ENCODE data around the gene ZNF292.
"Not testable (repeated sequence)": the region's sequence is repeated elsewhere in the genome, so short reads cannot be mapped to it uniquely, and the experiment has no call there.

ZNF292 gene

DNA sequence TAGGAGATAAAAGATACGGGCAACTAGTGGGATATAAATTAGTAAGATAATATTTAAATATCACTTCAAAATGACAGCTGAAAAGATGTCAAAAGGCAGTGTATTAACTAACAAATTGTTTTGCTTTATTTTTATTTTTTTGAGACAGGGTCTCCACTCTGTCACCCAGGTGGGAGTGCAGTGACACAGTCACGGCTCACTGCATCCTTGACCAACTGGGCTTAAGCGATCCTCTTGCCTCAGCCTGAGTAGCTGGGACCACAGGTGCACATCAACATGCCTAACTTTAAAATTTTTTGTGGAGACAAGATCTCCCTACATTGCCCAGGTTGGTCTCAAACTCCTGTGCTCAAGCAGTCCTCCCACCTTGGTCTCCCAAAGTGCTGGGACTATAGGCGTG lies 5.9 kb downstream of the ZNF292 start:
- DNase-seq (ENCODE audit: low read depth in 2 of 2) = no peak

DNA sequence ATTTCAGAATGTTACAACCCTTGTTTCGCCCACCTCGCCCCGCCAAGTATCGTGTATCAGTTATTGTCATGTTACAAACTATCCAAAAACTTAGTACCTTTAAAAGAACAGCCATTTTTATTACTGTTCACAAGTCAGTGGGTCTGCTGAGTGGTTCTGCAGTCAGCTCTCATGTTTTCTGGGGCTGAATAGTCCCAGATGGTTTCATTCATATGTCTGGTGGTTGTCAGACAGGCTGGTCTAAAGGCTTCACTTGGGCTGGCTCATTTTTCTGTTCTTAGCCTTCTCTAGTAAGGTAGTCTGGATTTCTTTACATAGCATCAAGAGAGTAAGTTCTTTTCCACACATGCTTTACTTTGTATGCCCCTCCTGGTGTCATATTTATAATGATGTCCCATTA lies 8.6 kb downstream of the ZNF292 start:
- DNase-seq (ENCODE audit: low read depth in 2 of 2) = no peak

- DNase-seq (ENCODE audit: low read depth in 2 of 2) = no peak
These were observed 9.1 kb downstream of the ZNF292 start for GRCh38 chr6:87164506-87164905.

DNA sequence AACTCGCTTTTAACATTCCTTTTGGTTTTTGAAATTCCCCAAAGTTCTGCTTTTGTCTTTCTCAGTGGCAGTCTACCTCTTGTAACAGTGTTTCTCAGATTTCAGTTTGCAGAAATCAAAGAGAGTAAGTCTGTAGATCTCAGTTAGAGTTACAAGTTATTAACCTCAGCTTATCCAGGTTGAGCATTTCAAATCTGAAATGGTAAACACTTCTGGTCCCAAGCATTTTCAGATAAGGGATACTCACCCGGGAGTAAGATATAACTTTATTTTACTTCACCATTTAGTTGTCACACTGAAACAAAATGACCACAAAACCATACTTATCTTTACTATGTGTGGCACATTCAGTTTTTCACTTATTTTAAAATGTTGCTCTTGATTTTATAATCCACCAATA lies 9.8 kb downstream of the ZNF292 start:
- DNase-seq (ENCODE audit: low read depth in 2 of 2) = no peak

DNA sequence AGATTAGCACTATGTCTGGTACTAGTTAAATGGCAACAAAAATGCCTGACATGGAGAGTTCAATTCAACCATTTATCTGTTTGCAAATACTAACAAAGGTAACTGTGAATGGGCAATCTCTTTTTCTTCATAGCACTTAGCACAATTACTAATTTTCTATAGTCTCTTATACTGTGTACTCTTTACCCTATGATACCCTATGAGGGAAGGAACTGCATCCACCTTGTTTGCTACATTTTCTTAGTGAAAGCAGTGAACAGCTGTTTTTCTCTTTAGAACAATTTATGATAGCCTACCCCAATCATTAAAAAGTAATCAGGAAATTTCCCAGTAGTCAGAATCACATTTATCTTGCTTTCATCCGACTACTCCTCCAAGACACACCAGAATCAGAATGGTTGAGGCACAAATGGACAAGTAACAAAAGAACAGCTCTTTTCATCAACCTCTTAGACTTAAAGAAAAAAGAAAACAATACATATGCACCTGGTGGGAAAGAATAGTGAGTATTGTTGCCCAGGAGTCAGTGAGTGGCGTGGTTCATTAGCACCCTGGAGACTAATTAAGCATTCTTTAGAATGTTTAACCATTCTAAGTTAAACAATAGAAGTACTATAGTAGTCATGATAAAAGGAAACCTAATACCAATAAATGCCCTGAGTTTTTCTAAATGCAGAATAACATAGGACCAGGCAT lies 16.7 kb downstream of the ZNF292 start:
- no peak for DNase-seq (ENCODE audit: low read depth in 2 of 2)

DNA sequence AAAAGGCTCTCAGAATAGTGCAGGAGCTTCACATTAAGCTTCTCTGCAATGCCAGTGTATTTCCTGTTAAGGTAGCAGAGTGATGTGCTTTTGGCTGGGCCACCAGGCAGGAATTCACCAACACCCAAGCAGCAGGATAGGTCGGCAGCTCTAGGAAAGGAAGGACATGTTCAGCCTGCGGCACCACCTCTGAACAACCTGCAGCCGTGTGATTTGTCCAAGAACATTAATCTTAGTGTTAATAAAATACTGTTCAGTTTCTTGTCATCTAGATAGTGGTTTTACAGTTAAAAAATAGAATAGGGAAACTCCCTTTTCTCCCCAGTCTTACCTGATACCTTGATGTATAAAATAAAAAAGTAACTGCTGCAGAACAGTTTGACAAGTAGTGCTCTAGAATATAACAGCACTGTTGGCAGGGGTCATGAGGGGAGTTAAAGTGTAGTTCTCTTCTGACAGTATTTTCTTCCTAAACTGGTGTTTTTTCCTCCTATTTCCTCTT lies 18.8 kb downstream of the ZNF292 start:
- DNase-seq (ENCODE audit: low read depth in 2 of 2) = no peak

DNA sequence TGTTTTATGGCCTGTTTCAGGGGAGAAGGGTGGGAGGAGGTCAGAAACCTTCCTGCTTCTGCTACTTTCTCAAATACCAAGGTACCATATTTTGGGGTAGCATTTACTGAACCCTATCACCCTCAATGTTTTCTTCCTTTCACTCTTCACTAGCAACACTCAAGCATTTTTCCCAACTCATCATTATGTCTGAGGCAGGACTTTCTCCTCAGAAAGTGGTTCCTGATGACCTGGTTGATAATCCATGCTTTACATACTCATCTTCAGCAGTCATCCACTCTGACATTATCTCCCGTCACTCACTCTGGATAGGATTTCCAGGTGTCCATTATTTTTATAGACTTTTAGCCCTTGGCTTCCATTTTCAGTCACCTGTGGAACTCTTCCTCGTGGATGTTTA lies 21.1 kb downstream of the ZNF292 start:
- DNase-seq (ENCODE audit: low read depth in 2 of 2) = no peak

DNA sequence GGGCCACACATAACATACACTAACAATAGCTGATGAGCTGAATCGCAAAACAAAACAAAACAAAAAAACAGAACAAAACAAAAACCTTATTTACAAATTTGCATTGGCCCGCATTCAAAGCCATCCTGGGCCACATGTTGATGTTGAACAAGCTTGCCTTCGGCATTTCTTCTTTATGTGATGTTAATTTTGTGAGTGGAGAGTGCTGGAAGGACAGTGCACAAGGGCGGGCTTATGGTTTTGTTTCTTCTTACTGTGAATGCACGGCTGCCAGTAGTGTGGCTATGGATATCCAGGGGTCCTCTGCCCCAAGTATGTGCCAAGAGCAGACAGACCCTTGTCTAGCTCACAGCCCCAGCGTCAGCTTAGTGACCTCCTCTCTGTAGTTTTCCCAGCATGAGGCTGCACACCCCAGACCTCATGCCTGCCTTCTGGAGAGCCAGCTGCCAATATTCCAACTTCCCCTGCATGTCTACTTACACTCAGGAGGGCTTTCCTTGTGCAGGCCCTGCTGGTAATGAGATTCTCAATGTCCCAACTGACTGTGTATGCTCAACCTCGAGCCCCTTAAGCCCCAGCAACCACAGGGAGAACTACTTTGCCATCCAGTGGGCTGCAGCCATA lies 24.9 kb downstream of the ZNF292 start:
- no peak for DNase-seq (ENCODE audit: low read depth in 2 of 2)

- no peak for DNase-seq (ENCODE audit: low read depth in 2 of 2)
These were observed 26.5 kb downstream of the ZNF292 start for GRCh38 chr6:87181903-87182302.

DNA sequence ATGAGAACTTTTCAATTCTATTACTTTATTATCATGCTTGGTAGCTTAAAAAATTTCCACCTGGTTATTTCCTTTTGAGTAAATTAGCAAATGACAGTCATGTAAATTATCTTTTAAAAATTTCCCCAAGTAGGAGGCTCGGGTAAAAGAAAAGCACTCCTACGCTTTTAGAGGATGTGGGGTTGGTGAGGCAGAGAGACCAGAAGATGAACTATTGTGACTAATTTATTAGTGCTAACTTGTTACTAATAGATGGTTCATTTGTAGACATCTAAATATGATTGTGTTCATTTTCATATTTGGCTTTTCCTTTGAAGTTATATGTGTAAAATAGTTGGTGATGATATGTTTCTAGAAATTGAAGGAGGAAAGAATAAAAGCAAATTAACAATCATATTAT lies 27.0 kb downstream of the ZNF292 start:
- DNase-seq (ENCODE audit: low read depth in 2 of 2) = no peak

DNA sequence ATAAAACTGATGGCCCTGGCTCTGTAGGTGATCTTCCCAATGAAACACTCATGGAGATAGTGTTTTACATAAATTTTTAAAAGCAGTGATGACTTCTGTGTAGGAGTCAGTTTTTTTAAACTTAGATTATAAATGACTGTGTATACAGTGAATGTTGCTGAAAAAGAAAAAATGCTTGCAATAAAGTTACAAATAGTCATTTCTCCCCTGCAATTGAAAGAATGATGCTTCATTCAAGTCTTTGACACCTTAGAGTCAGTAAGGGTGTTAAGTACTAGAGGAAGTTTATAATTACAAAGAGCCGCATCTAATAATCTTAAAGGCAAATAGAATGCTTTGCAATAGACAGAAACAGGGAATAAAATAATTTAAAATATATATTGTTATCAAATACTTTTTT lies 27.6 kb downstream of the ZNF292 start:
- DNase-seq (ENCODE audit: low read depth in 2 of 2) = no peak

DNA sequence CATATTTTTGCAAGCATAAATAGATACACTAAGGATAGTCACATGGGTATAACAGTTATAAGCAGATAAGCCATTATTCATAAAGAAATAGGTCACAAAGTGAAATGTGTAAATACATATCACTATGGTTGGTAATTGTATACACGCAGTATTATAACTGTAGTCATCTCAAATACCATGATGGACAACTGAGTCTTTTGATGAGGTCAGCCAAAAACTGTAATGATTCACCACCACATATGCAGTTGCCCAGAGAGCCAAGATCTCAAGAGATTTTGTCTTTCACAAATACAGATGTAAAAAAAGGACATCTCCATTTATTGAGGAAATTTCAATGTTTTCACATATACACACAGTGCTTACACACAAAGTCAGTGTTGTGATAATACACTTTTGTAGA lies 28.3 kb downstream of the ZNF292 start:
- DNase-seq (ENCODE audit: low read depth in 2 of 2) = no peak

DNA sequence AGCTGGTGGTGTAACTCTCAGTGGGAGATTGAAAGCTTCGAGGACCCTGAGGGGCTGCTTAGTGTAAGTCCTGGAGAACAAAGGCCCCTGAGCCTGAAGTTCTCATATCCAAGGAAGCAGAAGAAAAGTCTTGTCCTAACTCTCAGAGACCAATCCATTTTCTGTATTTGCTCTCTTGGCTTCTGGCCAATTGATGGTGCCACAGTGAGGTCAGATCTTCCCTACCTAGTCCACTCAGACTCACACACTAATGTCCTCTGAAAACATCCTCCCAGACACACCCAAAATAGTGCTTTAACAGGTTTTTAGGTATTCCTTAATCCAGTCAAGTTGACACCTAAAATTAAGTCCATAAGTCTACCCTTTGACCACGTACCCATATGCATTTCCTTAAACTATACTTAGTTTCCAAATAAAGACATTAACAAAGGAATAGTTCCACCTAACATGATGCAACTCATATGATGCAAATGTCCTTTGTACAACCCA lies 29.4 kb downstream of the ZNF292 start:
- no peak for DNase-seq (ENCODE audit: low read depth in 2 of 2)

DNA sequence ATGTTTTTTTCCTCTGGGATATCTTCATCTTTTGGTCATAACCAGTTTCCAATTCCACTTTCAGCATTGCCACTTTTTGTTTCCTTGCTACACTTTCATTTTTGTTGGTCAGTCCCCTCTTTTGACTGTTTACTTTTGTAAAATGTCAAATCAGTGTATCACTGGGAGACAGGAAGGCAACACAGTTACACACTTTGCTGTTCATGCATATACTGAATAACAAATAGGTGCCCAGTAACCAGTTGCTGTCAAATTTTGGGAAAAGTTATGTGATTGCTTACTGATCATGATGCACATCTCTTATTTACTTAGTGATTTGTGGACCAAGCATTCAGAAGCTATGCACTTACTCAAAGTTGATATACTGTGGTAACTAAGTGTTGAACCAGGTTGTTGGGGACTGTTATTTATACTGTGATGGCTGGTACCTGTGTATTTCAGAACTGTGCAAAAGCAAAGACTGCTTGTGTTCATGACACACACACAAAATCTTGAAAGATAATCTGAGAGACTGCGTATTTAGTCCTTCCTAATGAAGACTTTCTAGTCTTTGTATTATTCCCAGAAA lies 41.0 kb downstream of the ZNF292 start:
- DNase-seq (ENCODE audit: low read depth in 2 of 2) = no peak

- no peak for DNase-seq (ENCODE audit: low read depth in 2 of 2)
These were observed 42.2 kb downstream of the ZNF292 start for GRCh38 chr6:87197547-87197946.

DNA sequence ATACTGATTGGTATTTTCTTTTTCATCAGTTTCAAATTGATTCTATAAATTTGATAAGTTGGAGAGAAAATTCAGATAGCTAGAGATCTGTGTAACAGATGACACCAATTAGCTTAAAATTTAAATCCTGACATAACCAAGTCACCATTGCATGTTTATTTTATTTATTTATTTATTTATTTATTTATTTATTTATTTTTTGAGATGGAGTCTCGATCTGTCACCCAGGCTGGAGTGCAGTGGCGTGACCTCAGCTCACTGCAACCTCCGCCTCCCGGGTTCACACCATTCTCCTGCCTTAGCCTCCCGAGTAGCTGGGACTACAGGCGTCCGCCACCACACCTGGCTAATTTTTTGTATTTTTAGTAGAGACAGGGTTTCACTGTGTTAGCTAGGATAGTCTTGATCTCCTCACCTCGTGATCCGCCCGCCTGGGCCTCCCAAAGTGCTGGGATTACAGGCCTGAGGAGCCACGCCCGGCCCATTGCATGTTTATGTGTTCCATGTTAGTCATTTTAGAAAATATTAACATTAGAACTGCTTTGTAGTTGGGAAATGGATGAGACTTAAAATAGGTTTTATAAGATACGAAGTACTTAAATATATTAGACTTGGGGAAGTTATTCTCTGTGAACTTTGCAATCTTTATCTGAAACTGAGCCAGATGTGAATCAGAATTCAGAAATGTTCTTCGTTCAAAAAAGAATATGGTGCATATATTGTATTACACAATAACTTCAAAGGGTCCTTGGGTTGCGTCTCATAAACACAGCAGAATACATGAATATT lies 42.9 kb downstream of the ZNF292 start:
- DNase-seq (ENCODE audit: low read depth in 2 of 2) = not testable (repeated sequence)

DNA sequence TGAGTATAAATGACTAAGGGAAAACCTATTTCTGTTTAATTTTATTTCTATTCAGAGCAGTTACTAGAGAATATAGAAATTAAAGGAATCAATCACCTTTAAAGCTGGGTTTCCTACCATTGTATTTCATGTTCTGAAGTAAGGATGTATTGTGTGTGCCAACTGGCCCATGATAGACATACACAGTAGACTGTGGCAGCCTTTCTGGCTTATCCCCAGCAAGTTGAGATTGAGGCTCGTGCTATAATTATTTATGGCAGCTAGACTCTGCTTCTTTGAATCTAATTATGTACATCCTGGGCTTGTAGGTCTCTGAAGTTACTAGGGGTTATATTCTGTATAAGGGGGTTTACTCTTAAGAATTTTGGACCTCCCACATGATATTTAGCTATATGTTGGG lies 44.4 kb downstream of the ZNF292 start:
- DNase-seq (ENCODE audit: low read depth in 2 of 2) = no peak

DNA sequence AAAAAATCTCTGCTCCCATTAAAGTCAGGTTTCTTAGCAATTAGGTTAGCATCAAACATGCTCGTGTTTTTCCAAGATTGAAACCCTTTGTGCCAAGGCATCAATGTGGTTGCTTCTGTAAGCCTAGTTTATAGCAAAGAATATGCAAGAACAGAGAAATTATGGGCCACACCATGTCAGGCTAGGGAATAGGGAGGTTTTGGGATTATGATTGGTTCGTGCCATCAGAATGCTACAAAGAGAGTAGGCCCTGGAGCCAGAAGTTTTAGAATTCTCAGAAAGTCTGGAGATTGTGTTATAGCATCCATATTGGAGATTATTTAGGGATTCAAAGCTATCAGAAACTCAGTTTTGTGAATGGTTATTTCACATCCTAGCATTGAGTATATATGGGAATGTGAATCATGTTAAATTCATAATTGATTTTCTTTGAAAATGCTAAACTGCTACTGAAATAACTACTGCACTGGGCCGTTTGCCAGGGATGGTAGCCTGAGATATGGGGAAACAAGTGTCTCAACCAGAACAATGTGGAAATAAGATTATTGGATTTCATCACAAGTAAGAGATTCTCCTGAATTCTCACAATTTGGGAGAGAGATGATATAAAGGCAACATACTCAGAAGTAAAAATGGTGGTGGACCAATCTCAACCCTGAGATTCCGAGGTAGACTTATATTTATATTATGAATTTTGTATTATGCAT lies 45.3 kb downstream of the ZNF292 start:
- DNase-seq (ENCODE audit: low read depth in 2 of 2) = no peak

GRCh38 chr6:87203448-87204023 lies 48.2 kb downstream of the ZNF292 start:
- DNase-seq (ENCODE audit: low read depth in 2 of 2) = no peak

DNA sequence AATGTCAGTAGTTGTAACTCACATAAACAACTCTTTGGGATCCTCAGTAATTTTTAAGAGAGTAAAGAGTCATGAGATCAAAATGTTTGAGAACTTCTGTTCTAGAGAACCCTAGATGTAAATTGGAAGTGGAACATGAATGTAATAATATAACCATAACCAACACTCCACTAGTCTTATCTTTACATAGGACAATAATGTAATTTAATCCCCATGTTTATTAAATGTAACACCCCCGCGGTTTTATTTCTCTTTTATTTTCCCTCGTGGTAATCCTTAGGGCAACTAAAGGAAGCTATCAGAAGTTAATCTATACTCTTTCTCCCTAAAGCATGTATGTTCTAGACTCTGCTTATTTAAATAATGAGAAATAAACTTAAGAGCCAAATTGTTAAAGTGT lies 54.4 kb downstream of the ZNF292 start:
- no peak for DNase-seq (ENCODE audit: low read depth in 2 of 2)

DNA sequence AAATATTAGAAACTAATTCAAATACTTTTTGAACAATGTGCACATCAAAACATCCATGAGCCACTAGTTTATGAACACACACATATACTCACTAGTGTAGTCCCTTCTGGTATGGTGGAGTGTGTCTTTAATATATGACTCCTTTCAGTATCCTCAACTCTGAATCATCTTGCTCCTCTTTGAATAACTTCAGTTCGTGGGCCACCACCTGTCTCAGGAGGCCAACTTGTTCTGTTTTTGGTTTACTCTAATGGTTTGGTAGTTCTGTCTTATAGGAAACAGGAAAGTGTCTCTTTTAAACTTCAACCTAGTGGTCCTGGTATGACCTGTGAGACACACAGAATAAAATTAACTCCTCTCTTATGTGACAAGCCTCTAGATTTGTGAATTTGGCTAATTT lies 55.6 kb downstream of the ZNF292 start:
- DNase-seq (ENCODE audit: low read depth in 2 of 2) = no peak

All from stimulated activated CD8-positive, alpha-beta memory T cell treated with anti-CD3 and anti-CD28 coated beads, Interleukin-2, amount 100 ng/mL, for 48 hours (primary cell).